Smooth muscle cell (in vitro differentiated cells): ENCODE measurements around the gene SNX10. TPM values are rescaled to one million over a fixed set of nuclear protein-coding genes. Genes with fewer than 3 reads are reported as not detected.
A peak's percentile ranks its signal among the peaks of the same experiment; 100 is the strongest.

Experiments used
- DNase-seq: peaks from one replicate; lab custom pipeline; 2025; ENCODE audit not compliant: unreplicated experiment; lab: John Stamatoyannopoulos, UW
- H2AFZ ChIP-seq: fragments of 200-600 bp; sonication (generic); 2 replicates; pipeline ENCODE4 v1.6.0; 2016; ENCODE audit warnings: antibody characterized with exemption, low read depth, mild to moderate bottlenecking
- H3F3A ChIP-seq: fragments of 200-600 bp; sonication (generic); 2 replicates; pipeline ENCODE4 v1.6.0; 2017; ENCODE audit warnings: antibody characterized with exemption, low read depth
- H3K27ac ChIP-seq: fragments of 200-600 bp; sonication (generic); 2 replicates; pipeline ENCODE4 v1.5.1; 2016; ENCODE audit warnings: low read depth, mild to moderate bottlenecking
- H3K27me3 ChIP-seq: fragments of 200-600 bp; sonication (generic); 2 replicates; pipeline ENCODE4 v1.6.1; 2016; ENCODE audit warnings: low read depth, mild to moderate bottlenecking
- H3K36me3 ChIP-seq: fragments of 200-600 bp; sonication (generic); 2 replicates; pipeline ENCODE4 v1.5.1; 2016; ENCODE audit warnings: low read depth
- H3K4me1 ChIP-seq: fragments of 200-600 bp; sonication (generic); 2 replicates; pipeline ENCODE4 v1.5.1; 2016; ENCODE audit warnings: low read depth
- H3K4me2 ChIP-seq: fragments of 200-600 bp; sonication (generic); 2 replicates; pipeline ENCODE4 v1.6.0; 2016; ENCODE audit warnings: mild to moderate bottlenecking
- H3K4me3 ChIP-seq: fragments of 200-600 bp; sonication (generic); 2 replicates; pipeline ENCODE4 v1.5.1; 2016; ENCODE audit warnings: mild to moderate bottlenecking
- H3K79me2 ChIP-seq: fragments of 200-600 bp; sonication (generic); 2 replicates; pipeline ENCODE4 v1.6.0; 2016; ENCODE audit warnings: low read depth, mild to moderate bottlenecking
- H3K9ac ChIP-seq: fragments of 200-600 bp; sonication (generic); 2 replicates; pipeline ENCODE4 v1.6.0; 2016; ENCODE audit warnings: low read depth
- H3K9me3 ChIP-seq: fragments of 200-600 bp; sonication (generic); replicated peaks from 2 replicates; pipeline ENCODE4 v1.5.1; 2016; ENCODE audit warnings: low read depth
- H4K20me1 ChIP-seq: fragments of 200-600 bp; sonication (generic); 2 replicates; pipeline ENCODE4 v1.6.0; 2016; ENCODE audit warnings: low read depth
- CTCF ChIP-seq: fragments of 200-600 bp; sonication (generic); IDR thresholded peaks from 2 replicates; pipeline ENCODE4 v1.5.1; 2017; ENCODE audit warnings: borderline replicate concordance, mild to moderate bottlenecking, antibody characterized with exemption; ENCODE audit not compliant: insufficient read depth, poor library complexity, severe bottlenecking
- WGBS: methylation state at CpG from one replicate; pipeline ENCODE4 v1.1.7; 2016; ENCODE audit warnings: low lambda C conversion rate; 5-methylcytosine and 5-hydroxymethylcytosine counted together
- polyA plus RNA-seq: library from polyadenylated mRNA; unstranded; fragments of >200 nt; fragmentation: Nextera tagmentation; extraction: Ambion mirVana; gene quantifications from 2 replicates; pipeline ENCODE4 v1.2.1, GENCODE V29; 2016
- total RNA-seq: library from RNA; depleted of rRNA; stranded (reverse); fragments of >200 nt; gene quantifications from 2 replicates; pipeline ENCODE4 v1.2.3, GENCODE V29; 2014

Gene SNX10
- total and polyA plus RNA-seq, 2 experiments from 2014 or later: 1.1 to 2.2 TPM

- 53% methylated on average over 6 of the region's 6 CpGs for WGBS
- no peak overlapping the region for H3K27ac ChIP-seq
- H3K9ac ChIP-seq: no peak overlapping the region
- no peak overlapping the region for H3K4me3 ChIP-seq
- no peak for DNase-seq
- H3K9me3 ChIP-seq: no peaks in the 10 kb centered on the region
- H2AFZ ChIP-seq: no peak overlapping the region
- H3K4me1 ChIP-seq: no peaks in the 10 kb centered on the region
- TF ChIP-seq CTCF: no peak
- no peaks in the 10 kb centered on the region for H3K27me3 ChIP-seq
- peak overlapping the region; percentile 1 for H3K4me2 ChIP-seq
- peaks cover 3% of the 10 kb centered on the region for H3F3A ChIP-seq
- H3K79me2 ChIP-seq: no peaks in the 10 kb centered on the region
- no peaks in the 10 kb centered on the region for H3K36me3 ChIP-seq
- no peaks in the 10 kb centered on the region for H4K20me1 ChIP-seq
Measured at GRCh38 chr7:26307226-26307625, 15.6 kb downstream of the SNX10 start.

- Histone ChIP-seq H3K9ac (no peak overlapping the region), H3K27ac (no peak overlapping the region), H3K4me3 (no peak overlapping the region), H3F3A (peaks cover 3% of the 10 kb centered on the region), H3K36me3 (no peaks in the 10 kb centered on the region), H3K9me3 (no peaks in the 10 kb centered on the region), H3K4me1 (no peaks in the 10 kb centered on the region), H3K79me2 (no peaks in the 10 kb centered on the region), H3K4me2 (no peak overlapping the region), H4K20me1 (no peaks in the 10 kb centered on the region), H2AFZ (no peak overlapping the region), H3K27me3 (no peaks in the 10 kb centered on the region)
- no peak for TF ChIP-seq CTCF
- DNase-seq: no peak
- WGBS: 100% methylated on average over 1 of the region's 1 CpG
Measured at GRCh38 chr7:26307791-26308190, 16.1 kb downstream of the SNX10 start.

- H3K9me3 ChIP-seq: no peaks in the 10 kb centered on the region
- no peaks in the 10 kb centered on the region for H3K4me1 ChIP-seq
- no peak overlapping the region for H2AFZ ChIP-seq
- no peak for TF ChIP-seq CTCF
- H3K27me3 ChIP-seq: no peaks in the 10 kb centered on the region
- no peaks in the 10 kb centered on the region for H3K36me3 ChIP-seq
- H4K20me1 ChIP-seq: no peaks in the 10 kb centered on the region
- no peak overlapping the region for H3K4me2 ChIP-seq
- no peak overlapping the region for H3K4me3 ChIP-seq
- 98% methylated on average over 4 of the region's 4 CpGs for WGBS
- H3K79me2 ChIP-seq: no peaks in the 10 kb centered on the region
- DNase-seq: no peak
- H3F3A ChIP-seq: peaks cover 3% of the 10 kb centered on the region
- no peak overlapping the region for H3K9ac ChIP-seq
- no peak overlapping the region for H3K27ac ChIP-seq
Measured at GRCh38 chr7:26308551-26308950, 16.9 kb downstream of the SNX10 start.

GRCh38 chr7:26309089-26309488 is 17.4 kb downstream of the SNX10 start:
- no peak for DNase-seq
- no peak for TF ChIP-seq CTCF
- H3K9ac ChIP-seq: no peak overlapping the region
- H3K27me3 ChIP-seq: no peaks in the 10 kb centered on the region
- 81% methylated on average over 5 of the region's 5 CpGs for WGBS
- no peak overlapping the region for H3K4me3 ChIP-seq
- H3K27ac ChIP-seq: no peak overlapping the region
- H2AFZ ChIP-seq: no peak overlapping the region
- H4K20me1 ChIP-seq: no peaks in the 10 kb centered on the region
- no peaks in the 10 kb centered on the region for H3K9me3 ChIP-seq
- H3K36me3 ChIP-seq: no peaks in the 10 kb centered on the region
- H3K4me1 ChIP-seq: no peaks in the 10 kb centered on the region
- peaks cover 3% of the 10 kb centered on the region for H3F3A ChIP-seq
- H3K4me2 ChIP-seq: no peak overlapping the region
- H3K79me2 ChIP-seq: no peaks in the 10 kb centered on the region
